Naive B cell (primary cell): ENCODE data around the gene OR5D18. TPM values are rescaled to one million over a fixed set of nuclear protein-coding genes. Genes with fewer than 3 reads are reported as not detected.

Source experiments
- polyA plus RNA-seq, 6 donors: library from polyadenylated mRNA; unstranded; fragments of 300-500 nt; fragmentation: Illumina TruSeq; gene quantifications; one replicate each; pipeline ENCODE4 v1.2.3, GENCODE V29; 2021; ENCODE audit warnings: low read depth in 6 of 6

OR5D18 gene
- polyA plus RNA-seq, 6 donors from 2014 or later, result not detected

Other genes starting within 250 kb of the OR5D18 start
- not detected for gene OR4C16, start 247.5 kb upstream of the OR5D18 start, polyA plus RNA-seq
- gene OR4C11, start 212.0 kb upstream of the OR5D18 start, polyA plus RNA-seq, result not detected
- gene OR4P4, start 184.5 kb upstream of the OR5D18 start, polyA plus RNA-seq, result not detected
- gene OR4S2, start 171.3 kb upstream of the OR5D18 start, polyA plus RNA-seq, result not detected
- not detected for gene OR4C6, start 157.4 kb upstream of the OR5D18 start, polyA plus RNA-seq
- not detected for gene OR5D13, start 46.2 kb upstream of the OR5D18 start, polyA plus RNA-seq
- not detected for gene OR5D14, start 24.1 kb upstream of the OR5D18 start, polyA plus RNA-seq
- gene OR5L1, start 8.3 kb upstream of the OR5D18 start, polyA plus RNA-seq, result not detected
- not detected for gene OR5L2, start 7.6 kb downstream of the OR5D18 start, polyA plus RNA-seq
- gene OR5D16, start 19.1 kb downstream of the OR5D18 start, polyA plus RNA-seq, result not detected
- not detected for gene TRIM51, start 63.7 kb downstream of the OR5D18 start, polyA plus RNA-seq
- gene OR5W2, start 95.0 kb downstream of the OR5D18 start, polyA plus RNA-seq, result not detected
- gene OR5I1, start 116.8 kb downstream of the OR5D18 start, polyA plus RNA-seq, result not detected
- not detected for gene OR10AG1, start 150.3 kb downstream of the OR5D18 start, polyA plus RNA-seq
- not detected for gene OR5F1, start 175.0 kb downstream of the OR5D18 start, polyA plus RNA-seq
- not detected for gene OR5AS1, start 208.0 kb downstream of the OR5D18 start, polyA plus RNA-seq